ENCODE results near the gene XRCC3. TPM values are rescaled to one million over a fixed set of nuclear protein-coding genes. Genes with fewer than 3 reads are reported as not detected.

The XRCC3 gene
- total and polyA plus RNA-seq, 3 donors from 2014 or later = 16.6 to 41.1 (median 40.3) TPM

DNA sequence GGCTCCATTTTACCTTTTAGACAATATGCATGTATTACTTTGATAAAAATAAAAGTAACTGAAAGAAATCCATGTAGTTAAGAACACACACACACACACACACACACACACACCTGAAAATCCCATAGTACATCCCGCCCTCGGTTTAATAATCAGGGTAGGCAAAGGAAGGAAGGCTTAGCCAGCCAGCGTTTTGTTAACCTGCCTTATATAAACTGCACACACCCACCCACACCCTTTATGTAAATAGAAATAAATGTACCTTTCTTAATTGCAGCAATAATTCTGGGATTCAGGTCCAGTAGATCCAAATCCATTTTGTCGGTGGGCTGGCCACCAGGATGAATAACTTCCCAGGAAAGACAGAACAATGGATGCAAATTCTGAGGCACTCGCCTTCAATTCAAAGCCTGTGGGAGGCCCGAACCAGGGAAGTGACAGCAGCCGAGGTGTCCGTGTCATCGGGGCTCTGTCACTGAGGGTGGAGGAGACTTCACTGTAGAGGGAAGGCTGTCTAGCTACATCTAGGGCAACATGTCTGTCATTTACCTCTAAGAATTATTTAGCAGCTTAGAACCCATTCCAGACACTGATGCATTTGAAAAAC, 4.4 kb downstream of the XRCC3 start:
- Histone ChIP-seq H3K36me3 (ENCODE audit: low read depth, missing control alignments) (no peaks in the 10 kb centered on the region), H3K27ac (peak overlapping the region in 1 of 2 donors; percentile 41), H3K27me3 (no peaks in the 10 kb centered on the region), H3K9me3 (no peaks in the 10 kb centered on the region), H3K4me1 (peaks cover 41% of the 10 kb centered on the region), H3K4me3 (no peak overlapping the region)
- TF ChIP-seq, protein P1, sequence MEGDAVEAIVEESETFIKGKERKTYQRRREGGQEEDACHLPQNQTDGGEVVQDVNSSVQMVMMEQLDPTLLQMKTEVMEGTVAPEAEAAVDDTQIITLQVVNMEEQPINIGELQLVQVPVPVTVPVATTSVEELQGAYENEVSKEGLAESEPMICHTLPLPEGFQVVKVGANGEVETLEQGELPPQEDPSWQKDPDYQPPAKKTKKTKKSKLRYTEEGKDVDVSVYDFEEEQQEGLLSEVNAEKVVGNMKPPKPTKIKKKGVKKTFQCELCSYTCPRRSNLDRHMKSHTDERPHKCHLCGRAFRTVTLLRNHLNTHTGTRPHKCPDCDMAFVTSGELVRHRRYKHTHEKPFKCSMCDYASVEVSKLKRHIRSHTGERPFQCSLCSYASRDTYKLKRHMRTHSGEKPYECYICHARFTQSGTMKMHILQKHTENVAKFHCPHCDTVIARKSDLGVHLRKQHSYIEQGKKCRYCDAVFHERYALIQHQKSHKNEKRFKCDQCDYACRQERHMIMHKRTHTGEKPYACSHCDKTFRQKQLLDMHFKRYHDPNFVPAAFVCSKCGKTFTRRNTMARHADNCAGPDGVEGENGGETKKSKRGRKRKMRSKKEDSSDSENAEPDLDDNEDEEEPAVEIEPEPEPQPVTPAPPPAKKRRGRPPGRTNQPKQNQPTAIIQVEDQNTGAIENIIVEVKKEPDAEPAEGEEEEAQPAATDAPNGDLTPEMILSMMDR (IDR thresholded peaks at IDR 0.05) = no peak
- no peak for TF ChIP-seq POLR2A (IDR thresholded peaks at IDR 0.05)
- no peak for DNase-seq
- 81 to 82% methylated on average over 9 of the region's 9 CpGs for WGBS, 2 donors
- intact Hi-C loops (cut with DNase I; ENCODE audit: low total_unique reads) = no loop called here

- DNase-seq = no peak
- Histone ChIP-seq H3K27me3 (no peaks in the 10 kb centered on the region), H3K9me3 (no peaks in the 10 kb centered on the region), H3K27ac (no peak overlapping the region), H3K36me3 (ENCODE audit: low read depth, missing control alignments) (no peaks in the 10 kb centered on the region), H3K4me3 (no peak overlapping the region), H3K4me1 (peaks cover 46% of the 10 kb centered on the region)
- WGBS, 2 donors = 78 to 92% methylated on average over 15 of the region's 15 CpGs
- intact Hi-C loops (cut with DNase I; ENCODE audit: low total_unique reads) = no loop called here
- no peak for TF ChIP-seq POLR2A (IDR thresholded peaks at IDR 0.05)
- TF ChIP-seq, protein P1 (IDR thresholded peaks at IDR 0.05) = no peak
These were observed 5.4 kb downstream of the XRCC3 start for GRCh38 chr14:103709814-103710213.

DNA sequence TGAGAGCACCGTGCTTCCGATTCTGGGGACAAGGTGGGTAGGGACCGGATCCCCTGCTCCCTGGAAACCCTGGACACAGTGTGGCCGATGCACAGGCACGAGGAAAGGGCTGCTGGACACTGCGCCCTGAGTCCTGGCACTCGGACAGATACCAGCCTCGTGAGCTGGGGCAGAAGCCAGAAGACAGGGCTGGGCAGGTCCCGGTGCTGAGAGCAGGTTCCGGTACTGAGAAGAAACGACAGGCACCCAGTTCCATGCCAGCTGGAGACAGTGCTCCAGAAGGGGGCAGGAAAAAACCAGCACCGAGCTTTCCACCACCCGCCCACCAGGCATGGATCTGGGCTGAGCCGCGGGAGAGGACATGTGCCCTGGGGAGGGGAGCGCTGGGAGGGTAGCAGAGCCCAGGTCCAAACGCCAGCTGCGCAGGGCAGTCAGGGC, 6.5 kb downstream of the XRCC3 start:
- peak; percentile 54 for DNase-seq
- Histone ChIP-seq H3K27ac (no peak overlapping the region), H3K4me3 (no peak overlapping the region), H3K4me1 (peaks cover 41% of the 10 kb centered on the region), H3K27me3 (no peaks in the 10 kb centered on the region), H3K9me3 (no peaks in the 10 kb centered on the region), H3K36me3 (ENCODE audit: low read depth, missing control alignments) (no peaks in the 10 kb centered on the region)
- intact Hi-C loops (cut with DNase I; ENCODE audit: low total_unique reads) = no loop called here
- no peak for TF ChIP-seq POLR2A (IDR thresholded peaks at IDR 0.05)
- TF ChIP-seq, protein P1 (IDR thresholded peaks at IDR 0.05) = no peak
- 70 to 87% methylated on average over 10 to 18 of the region's 18 CpGs for WGBS, 2 donors

- intact Hi-C loops (cut with DNase I; ENCODE audit: low total_unique reads) = no loop called here
- no peaks in the 10 kb centered on the region for H3K9me3 ChIP-seq
- H3K27me3 ChIP-seq = no peaks in the 10 kb centered on the region
- H3K27ac ChIP-seq = no peak overlapping the region
- no peak overlapping the region for H3K4me3 ChIP-seq
- TF ChIP-seq, protein P1 (IDR thresholded peaks at IDR 0.05) = no peak
- no peak for TF ChIP-seq POLR2A (IDR thresholded peaks at IDR 0.05)
- H3K36me3 ChIP-seq (ENCODE audit: low read depth, missing control alignments) = no peaks in the 10 kb centered on the region
- H3K4me1 ChIP-seq = peaks cover 33% of the 10 kb centered on the region
- 86 to 93% methylated on average over 13 to 24 of the region's 29 CpGs for WGBS, 2 donors
- no peak for DNase-seq
These were observed 7.7 kb downstream of the XRCC3 start for GRCh38 chr14:103707329-103708263.

All from testis (tissue), 3 donors.